ENCODE data around the gene CDK5R1. TPM values are rescaled to one million over a fixed set of nuclear protein-coding genes. Genes with fewer than 3 reads are reported as not detected.

The CDK5R1 gene
- polyA plus RNA-seq, 1 of the 3 experiments (the other 2 are of a cell fraction): 1.4 TPM

DNA sequence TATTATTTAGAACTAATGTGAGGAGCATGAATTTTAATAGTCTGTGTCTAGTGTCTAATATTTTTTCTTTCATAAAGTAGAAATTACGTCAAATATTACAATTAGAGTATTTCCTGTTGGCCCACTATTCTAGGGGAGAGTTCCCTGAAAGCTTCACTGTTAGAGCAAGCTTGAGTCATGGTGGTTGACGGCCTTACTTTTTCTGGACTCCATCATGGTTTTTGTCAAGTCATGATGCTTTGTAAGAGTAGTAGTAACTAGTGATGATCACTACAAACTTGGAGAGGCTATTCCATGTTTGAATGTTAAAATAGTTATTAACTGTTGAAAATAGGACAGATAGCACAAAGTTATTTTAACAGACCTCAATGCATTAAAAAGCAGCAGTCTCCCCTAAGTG lies 40.8 kb upstream of the CDK5R1 start:
- DNase-seq: no peak
- Histone ChIP-seq H3K9me2 (no peaks in the 10 kb centered on the region), H3K9me3 (no peaks in the 10 kb centered on the region), H3K27me3 (ENCODE audit: insufficient read depth) (no peaks in the 10 kb centered on the region), H3F3A (replicated peaks; ENCODE audit: insufficient read depth) (peaks cover 2% of the 10 kb centered on the region), H3K4me2 (peak overlapping the region; percentile 95), H2AFZ (ENCODE audit: low read depth) (no peak overlapping the region), H4K20me1 (ENCODE audit: insufficient read depth) (peaks cover 44% of the 10 kb centered on the region), H3K9ac (peak overlapping the region; percentile 95; the same call in 1 of the 2 replicates), H3K4me3 (ENCODE audit: low read depth in 2 of 2, low read length in 1 of 2) (peak overlapping the region; percentile 82 to 96; a peak in 3 of 4 replicates), H3K27ac (ENCODE audit: low read depth in 2 of 2, low read length in 1 of 2) (peak overlapping the region in 1 of 2 experiments; percentile 80; a peak in 2 of 4 replicates), H3K4me1 (ENCODE audit: control insufficient read depth in 1 of 2, insufficient read depth in 2 of 2, low read depth in 1 of 2, low read length in 1 of 2) (peaks cover 14% of the 10 kb centered on the region in 2 experiments; a peak in 3 of 4 replicates), H3K79me2 (ENCODE audit: insufficient read depth) (peaks cover 66% of the 10 kb centered on the region), H3K36me3 (replicated peaks in 1 of 2; ENCODE audit: control insufficient read depth in 1 of 2, insufficient read depth in 2 of 2, low read length in 1 of 2) (peaks cover 31 to 43% of the 10 kb centered on the region in 2 experiments)
- ChIA-PET CTCF (interaction anchor here (1.9 to 4.8 kb wide), 3 partner anchors 7 to 308 kb away, joined by 6 to 56 read pairs (median 9); no protein-coding TSS in a partner anchor), POLR2A (no interaction called here)
- no peak for TF ChIP-seq FOSL2 (IDR thresholded peaks at IDR 0.05; ENCODE audit: borderline replicate concordance, low read depth)
- no peak for TF ChIP-seq FOXM1 (IDR thresholded peaks at IDR 0.05; ENCODE audit: low read depth)
- TF ChIP-seq GABPA (IDR thresholded peaks at IDR 0.05; ENCODE audit: low read depth): no peak
- TF ChIP-seq, protein P1, sequence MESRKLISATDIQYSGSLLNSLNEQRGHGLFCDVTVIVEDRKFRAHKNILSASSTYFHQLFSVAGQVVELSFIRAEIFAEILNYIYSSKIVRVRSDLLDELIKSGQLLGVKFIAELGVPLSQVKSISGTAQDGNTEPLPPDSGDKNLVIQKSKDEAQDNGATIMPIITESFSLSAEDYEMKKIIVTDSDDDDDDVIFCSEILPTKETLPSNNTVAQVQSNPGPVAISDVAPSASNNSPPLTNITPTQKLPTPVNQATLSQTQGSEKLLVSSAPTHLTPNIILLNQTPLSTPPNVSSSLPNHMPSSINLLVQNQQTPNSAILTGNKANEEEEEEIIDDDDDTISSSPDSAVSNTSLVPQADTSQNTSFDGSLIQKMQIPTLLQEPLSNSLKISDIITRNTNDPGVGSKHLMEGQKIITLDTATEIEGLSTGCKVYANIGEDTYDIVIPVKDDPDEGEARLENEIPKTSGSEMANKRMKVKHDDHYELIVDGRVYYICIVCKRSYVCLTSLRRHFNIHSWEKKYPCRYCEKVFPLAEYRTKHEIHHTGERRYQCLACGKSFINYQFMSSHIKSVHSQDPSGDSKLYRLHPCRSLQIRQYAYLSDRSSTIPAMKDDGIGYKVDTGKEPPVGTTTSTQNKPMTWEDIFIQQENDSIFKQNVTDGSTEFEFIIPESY (IDR thresholded peaks at IDR 0.05; ENCODE audit: borderline replicate concordance, low read depth): no peak
- no peak for TF ChIP-seq EP300 (IDR thresholded peaks at IDR 0.05; ENCODE audit: borderline replicate concordance in 1 of 2, low read depth in 1 of 2, low read length in 1 of 2)
- TF ChIP-seq, protein P2, sequence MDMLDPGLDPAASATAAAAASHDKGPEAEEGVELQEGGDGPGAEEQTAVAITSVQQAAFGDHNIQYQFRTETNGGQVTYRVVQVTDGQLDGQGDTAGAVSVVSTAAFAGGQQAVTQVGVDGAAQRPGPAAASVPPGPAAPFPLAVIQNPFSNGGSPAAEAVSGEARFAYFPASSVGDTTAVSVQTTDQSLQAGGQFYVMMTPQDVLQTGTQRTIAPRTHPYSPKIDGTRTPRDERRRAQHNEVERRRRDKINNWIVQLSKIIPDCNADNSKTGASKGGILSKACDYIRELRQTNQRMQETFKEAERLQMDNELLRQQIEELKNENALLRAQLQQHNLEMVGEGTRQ (IDR thresholded peaks at IDR 0.05; ENCODE audit: borderline replicate concordance, low read depth, low read length): no peak
- no peak for TF ChIP-seq NRF1 (IDR thresholded peaks at IDR 0.05; ENCODE audit: low read depth, low read length)
- TF ChIP-seq GATA2 (CRISPR knock-in tag; IDR thresholded peaks at IDR 0.05): no peak
- TF ChIP-seq, protein P3, sequence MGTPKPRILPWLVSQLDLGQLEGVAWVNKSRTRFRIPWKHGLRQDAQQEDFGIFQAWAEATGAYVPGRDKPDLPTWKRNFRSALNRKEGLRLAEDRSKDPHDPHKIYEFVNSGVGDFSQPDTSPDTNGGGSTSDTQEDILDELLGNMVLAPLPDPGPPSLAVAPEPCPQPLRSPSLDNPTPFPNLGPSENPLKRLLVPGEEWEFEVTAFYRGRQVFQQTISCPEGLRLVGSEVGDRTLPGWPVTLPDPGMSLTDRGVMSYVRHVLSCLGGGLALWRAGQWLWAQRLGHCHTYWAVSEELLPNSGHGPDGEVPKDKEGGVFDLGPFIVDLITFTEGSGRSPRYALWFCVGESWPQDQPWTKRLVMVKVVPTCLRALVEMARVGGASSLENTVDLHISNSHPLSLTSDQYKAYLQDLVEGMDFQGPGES (IDR thresholded peaks at IDR 0.05; ENCODE audit: low read depth, low read length): no peak
- TF ChIP-seq RCOR1 (IDR thresholded peaks at IDR 0.05; ENCODE audit: low read length): no peak
- no peak for TF ChIP-seq RXRA (IDR thresholded peaks at IDR 0.05; ENCODE audit: borderline replicate concordance, low read depth)
- TF ChIP-seq RFX5 (IDR thresholded peaks at IDR 0.05; ENCODE audit: low read length): no peak
- 25% methylated on average over 2 of the region's 2 CpGs for WGBS (ENCODE audit: low lambda C conversion rate)

DNA sequence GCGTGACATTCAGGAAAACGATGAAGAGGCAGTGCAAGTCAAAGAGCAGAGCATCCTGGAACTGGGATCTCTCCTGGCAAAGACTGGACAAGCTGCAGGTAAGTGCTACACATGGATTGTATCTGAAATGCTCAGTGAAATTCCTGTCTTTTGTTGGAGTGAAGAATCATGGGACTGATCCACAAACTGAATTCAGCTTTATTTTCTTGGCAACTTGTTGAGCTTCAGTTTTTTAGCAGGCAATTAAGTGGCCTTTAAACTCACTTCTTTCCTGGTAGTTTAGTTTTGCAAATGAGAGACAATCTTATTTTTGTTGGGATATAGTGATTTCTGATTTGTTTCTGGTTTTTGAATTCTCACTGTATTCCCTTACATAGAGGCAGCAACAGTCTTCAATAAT lies 39.8 kb upstream of the CDK5R1 start:
- Histone ChIP-seq H3K27ac (ENCODE audit: low read depth in 2 of 2, low read length in 1 of 2) (no peak overlapping the region), H3K9me3 (no peaks in the 10 kb centered on the region), H3K4me2 (peak overlapping the region; percentile 95; the same call in 1 of the 2 replicates), H3K79me2 (ENCODE audit: insufficient read depth) (peaks cover 76% of the 10 kb centered on the region), H3K4me1 (ENCODE audit: control insufficient read depth in 1 of 2, insufficient read depth in 2 of 2, low read depth in 1 of 2, low read length in 1 of 2) (peaks cover 14% of the 10 kb centered on the region in 2 experiments; a peak in 3 of 4 replicates), H3K9me2 (no peaks in the 10 kb centered on the region), H3F3A (replicated peaks; ENCODE audit: insufficient read depth) (peaks cover 7% of the 10 kb centered on the region), H2AFZ (ENCODE audit: low read depth) (no peak overlapping the region), H4K20me1 (ENCODE audit: insufficient read depth) (peaks cover 47% of the 10 kb centered on the region), H3K4me3 (ENCODE audit: low read depth in 2 of 2, low read length in 1 of 2) (0 out of 4 replicates have a peak overlapping the region, but pooled peaks of 1 of the 2 experiments have one; percentile 82), H3K36me3 (replicated peaks in 1 of 2; ENCODE audit: control insufficient read depth in 1 of 2, insufficient read depth in 2 of 2, low read length in 1 of 2) (peaks cover 36 to 49% of the 10 kb centered on the region in 2 experiments), H3K9ac (no peak overlapping the region; the same call in 1 of the 2 replicates), H3K27me3 (ENCODE audit: insufficient read depth) (no peaks in the 10 kb centered on the region)
- WGBS (ENCODE audit: low lambda C conversion rate): 98% methylated on average over 2 of the region's 2 CpGs
- ChIA-PET CTCF (interaction anchor here (0.9 to 4.8 kb wide), 2 partner anchors 17 to 430 kb away, joined by 3 to 56 read pairs; partner anchors contain the start of gene MYO1D), POLR2A (no interaction called here)
- no peak for DNase-seq
- TF ChIP-seq SIN3A (IDR thresholded peaks at IDR 0.05; ENCODE audit: borderline replicate concordance, low read depth, low read length) (no peak), FOSL2 (IDR thresholded peaks at IDR 0.05; ENCODE audit: borderline replicate concordance, low read depth) (no peak), EZH2phosphoT487 (IDR thresholded peaks at IDR 0.05; ENCODE audit: borderline replicate concordance, low read depth) (no peak), RFX5 (IDR thresholded peaks at IDR 0.05; ENCODE audit: low read length) (no peak), RCOR1 (IDR thresholded peaks at IDR 0.05; ENCODE audit: low read length) (no peak), RXRA (IDR thresholded peaks at IDR 0.05; ENCODE audit: borderline replicate concordance, low read depth) (no peak), FOXM1 (IDR thresholded peaks at IDR 0.05; ENCODE audit: low read depth) (no peak), CHD2 (IDR thresholded peaks at IDR 0.05; ENCODE audit: low read length, partially characterized antibody) (no peak), EP300 (IDR thresholded peaks at IDR 0.05; ENCODE audit: borderline replicate concordance in 1 of 2, low read depth in 1 of 2, low read length in 1 of 2) (no peak)
- TF ChIP-seq, protein P4, sequence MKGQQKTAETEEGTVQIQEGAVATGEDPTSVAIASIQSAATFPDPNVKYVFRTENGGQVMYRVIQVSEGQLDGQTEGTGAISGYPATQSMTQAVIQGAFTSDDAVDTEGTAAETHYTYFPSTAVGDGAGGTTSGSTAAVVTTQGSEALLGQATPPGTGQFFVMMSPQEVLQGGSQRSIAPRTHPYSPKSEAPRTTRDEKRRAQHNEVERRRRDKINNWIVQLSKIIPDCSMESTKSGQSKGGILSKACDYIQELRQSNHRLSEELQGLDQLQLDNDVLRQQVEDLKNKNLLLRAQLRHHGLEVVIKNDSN (IDR thresholded peaks at IDR 0.05; ENCODE audit: borderline replicate concordance, low read depth): no peak
- TF ChIP-seq, protein P3 (IDR thresholded peaks at IDR 0.05; ENCODE audit: low read depth, low read length): no peak
- TF ChIP-seq, protein P5, sequence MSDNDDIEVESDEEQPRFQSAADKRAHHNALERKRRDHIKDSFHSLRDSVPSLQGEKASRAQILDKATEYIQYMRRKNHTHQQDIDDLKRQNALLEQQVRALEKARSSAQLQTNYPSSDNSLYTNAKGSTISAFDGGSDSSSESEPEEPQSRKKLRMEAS (IDR thresholded peaks at IDR 0.05; ENCODE audit: low read depth): no peak

All from SK-N-SH (cell line).